Fibroblast of gingiva (primary cell): ENCODE results near the gene SERINC2.
"Not testable (repeated sequence)": the region's sequence is repeated elsewhere in the genome, so short reads cannot be mapped to it uniquely, and the experiment has no call there.

Experiments used
- DNase-seq: peaks from one replicate; pipeline ENCODE4 v3.0.0-alpha.2; 2011; ENCODE audit warnings: low read depth

The SERINC2 gene

DNA sequence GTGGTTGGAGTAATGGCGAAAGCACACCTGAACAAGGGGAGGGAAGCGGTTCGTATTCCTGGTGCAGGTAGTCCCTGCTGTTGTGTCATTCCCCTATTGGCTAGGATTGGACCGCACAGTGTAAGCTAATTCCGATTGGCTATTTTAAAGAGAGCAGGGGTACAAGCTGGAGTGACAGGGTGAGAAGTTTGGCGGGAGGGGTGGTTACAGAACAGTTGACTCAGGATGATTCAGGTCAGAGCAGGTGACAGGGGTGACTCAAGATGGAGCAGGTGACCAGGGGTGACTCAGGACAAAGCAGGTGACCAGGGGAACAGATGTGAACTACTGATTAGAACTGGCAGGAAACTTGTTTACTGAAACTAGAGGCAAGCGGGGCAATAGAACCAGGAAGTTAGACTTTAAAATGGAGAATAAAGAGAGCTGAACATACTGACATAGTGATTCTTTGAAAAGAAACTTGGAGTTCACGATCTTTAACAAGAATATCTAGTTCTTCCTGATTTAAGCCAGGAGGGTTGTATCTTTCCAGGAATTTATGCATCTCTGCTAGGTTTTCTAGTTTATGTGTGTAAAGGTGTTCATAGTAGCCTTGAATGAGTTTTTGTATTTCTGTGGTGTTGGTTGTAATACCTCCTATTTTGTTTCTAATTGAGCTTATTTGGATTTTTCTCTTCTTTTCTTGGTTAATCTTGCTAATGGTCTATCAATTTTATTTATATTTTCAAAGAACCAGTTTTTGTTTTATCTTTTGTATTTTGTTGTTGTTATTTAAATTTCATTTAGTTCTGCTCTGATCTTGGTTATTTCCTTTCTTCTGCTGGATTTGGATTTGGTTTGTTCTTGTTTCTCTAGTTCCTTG is 58.7 kb downstream of the SERINC2 start:
- DNase-seq: not testable (repeated sequence)

DNA sequence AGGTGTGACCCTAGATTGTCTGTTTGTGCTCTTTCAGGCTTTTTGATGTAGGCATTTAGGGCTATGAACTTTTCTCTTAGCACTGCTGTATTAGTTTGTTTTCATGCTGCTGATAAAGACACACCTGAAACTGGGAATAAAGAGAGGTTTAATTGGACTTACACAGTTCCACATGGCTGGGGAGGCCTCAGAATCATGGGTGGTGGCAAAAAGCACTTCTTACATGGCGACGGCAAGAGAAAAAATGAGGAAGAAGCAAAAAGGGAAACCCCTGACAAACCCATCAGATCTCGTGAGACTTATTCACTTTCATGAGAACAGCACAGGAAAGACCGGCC is 59.3 kb downstream of the SERINC2 start:
- DNase-seq: not testable (repeated sequence)

DNA sequence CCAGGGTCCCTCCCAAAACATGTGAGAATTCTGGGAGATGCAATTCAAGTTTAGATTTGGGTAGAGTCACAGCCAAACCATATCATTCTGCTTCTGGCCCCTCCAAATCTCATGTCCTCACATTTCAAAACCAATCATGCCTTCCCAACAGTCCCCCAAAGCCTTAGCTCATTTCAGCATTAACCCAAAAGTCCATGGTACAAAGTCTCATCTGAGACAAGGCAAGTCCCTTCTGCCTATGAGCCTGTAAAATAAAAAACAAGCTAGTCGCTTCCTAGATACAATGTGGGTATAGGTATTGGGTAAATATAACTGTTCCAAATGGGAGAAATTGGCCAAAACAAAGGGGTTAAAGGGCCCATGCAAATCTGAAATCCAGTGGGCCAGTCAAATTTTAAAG is 59.7 kb downstream of the SERINC2 start:
- DNase-seq: not testable (repeated sequence)

GRCh38 chr1:31473508-31473907 is 60.5 kb downstream of the SERINC2 start:
- not testable (repeated sequence) for DNase-seq

DNA sequence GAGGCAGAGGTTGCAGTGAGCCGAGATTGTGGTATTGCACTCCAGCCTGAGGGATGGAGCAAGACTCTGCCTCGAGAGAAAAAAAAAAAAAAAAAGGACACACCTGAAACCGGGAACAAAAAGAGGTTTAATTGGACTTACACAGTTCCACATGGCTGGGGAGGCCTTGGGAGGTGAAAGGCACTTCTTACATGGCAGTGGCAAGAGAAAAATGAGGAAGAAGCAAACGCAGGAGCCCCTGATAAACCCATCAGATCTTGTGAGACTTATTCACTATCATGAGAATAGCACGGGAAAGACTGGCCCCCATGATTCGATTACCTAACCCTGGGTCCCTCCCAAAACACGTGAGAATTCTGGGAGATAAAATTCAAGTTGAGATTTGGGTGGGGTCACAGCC is 61.6 kb downstream of the SERINC2 start:
- DNase-seq: not testable (repeated sequence)

GRCh38 chr1:31476891-31477846 is 64.2 kb downstream of the SERINC2 start:
- DNase-seq: no peak

GRCh38 chr1:31478167-31478566 is 65.2 kb downstream of the SERINC2 start:
- DNase-seq: no peak

GRCh38 chr1:31479811-31480210 is 66.8 kb downstream of the SERINC2 start:
- no peak for DNase-seq

DNA sequence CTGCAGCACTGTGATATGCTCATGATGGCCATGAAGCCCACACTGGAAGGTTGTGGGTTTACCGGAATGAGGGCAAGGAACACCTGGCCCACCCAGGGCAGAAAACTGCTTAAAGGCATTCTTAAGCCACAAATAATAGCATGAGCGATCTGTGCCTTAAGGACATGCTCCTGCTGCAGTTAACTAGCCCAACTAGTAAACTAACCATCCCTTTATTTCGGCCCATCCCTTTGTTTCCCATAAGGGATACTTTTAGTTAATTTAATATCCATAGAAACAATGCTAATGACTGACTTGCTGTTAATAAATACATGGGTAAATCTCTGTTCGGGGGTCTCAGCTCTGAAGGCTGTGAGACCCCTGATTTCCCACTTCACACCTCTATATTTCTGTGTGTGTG is 67.4 kb downstream of the SERINC2 start:
- not testable (repeated sequence) for DNase-seq

DNA sequence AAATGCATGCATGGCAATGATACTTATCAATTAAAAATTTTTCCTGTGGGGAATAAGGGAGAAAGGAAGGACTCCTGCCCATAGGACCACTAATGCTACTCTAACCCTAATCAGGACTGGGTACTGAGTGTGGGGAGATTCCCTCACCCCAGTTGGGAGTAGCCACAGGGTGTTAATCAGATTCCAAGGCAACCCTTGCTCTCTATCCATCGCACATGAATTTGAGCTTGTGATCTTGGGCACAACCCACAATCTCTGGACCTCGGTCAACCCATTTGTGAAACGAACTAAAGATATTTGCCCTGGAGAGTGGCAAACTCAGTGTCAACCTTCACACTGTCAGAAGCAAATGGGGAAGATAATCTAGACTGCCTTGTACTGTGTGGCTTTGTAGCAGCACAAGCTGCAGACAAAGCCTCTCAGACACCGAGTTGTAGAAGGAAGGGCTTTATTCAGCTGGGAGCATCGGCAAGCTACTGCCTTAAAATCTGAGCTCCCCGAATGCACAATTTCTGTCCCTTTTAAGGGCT is 69.5 kb downstream of the SERINC2 start:
- no peak for DNase-seq

GRCh38 chr1:31483012-31483946 is 70.3 kb downstream of the SERINC2 start:
- DNase-seq: peak; percentile 95
